ENCODE data around the gene PSKH1.
"Not testable (repeated sequence)": the region's sequence is repeated elsewhere in the genome, so short reads cannot be mapped to it uniquely, and the experiment has no call there.

The PSKH1 gene

GRCh38 chr16:67862623-67863583 is 30.2 kb upstream of the PSKH1 start:
- Mint-ChIP-seq H3K36me3 (ENCODE audit: low read depth) (peaks cover 35% of the 10 kb centered on the region), H3K4me3 (no peak overlapping the region), H3K27ac (peak overlapping the region; percentile 11 to 44 (median 13)), H3K4me1 (peaks cover 30% of the 10 kb centered on the region), H3K9me3 (no peaks in the 10 kb centered on the region), H3K27me3 (ENCODE audit: low read depth) (no peaks in the 10 kb centered on the region)
- TF ChIP-seq, protein P1, sequence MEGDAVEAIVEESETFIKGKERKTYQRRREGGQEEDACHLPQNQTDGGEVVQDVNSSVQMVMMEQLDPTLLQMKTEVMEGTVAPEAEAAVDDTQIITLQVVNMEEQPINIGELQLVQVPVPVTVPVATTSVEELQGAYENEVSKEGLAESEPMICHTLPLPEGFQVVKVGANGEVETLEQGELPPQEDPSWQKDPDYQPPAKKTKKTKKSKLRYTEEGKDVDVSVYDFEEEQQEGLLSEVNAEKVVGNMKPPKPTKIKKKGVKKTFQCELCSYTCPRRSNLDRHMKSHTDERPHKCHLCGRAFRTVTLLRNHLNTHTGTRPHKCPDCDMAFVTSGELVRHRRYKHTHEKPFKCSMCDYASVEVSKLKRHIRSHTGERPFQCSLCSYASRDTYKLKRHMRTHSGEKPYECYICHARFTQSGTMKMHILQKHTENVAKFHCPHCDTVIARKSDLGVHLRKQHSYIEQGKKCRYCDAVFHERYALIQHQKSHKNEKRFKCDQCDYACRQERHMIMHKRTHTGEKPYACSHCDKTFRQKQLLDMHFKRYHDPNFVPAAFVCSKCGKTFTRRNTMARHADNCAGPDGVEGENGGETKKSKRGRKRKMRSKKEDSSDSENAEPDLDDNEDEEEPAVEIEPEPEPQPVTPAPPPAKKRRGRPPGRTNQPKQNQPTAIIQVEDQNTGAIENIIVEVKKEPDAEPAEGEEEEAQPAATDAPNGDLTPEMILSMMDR (IDR thresholded peaks at IDR 0.05; ENCODE audit: unreplicated experiment in 3 of 3): no peak

DNA sequence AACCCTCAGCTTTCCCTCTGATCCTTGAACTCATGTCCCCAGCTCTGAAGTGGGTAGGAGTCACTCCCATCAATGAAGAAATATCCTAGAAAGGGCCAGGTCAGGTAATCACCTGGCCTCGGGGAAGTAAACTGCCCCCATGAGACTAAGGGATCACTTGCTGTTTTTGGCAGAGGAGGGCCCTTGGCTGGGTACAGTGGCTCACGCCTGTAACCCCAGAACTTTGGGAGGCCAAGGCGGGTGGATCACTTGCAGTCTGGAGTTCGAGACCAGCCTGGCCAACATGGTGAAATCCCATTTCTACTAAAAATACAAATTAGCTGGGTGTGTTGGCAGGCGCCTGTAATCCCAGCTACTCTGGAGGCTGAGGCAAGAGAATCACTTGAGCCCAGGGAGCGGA is 29.0 kb upstream of the PSKH1 start:
- H3K27ac Mint-ChIP-seq; H3K4me3 Mint-ChIP-seq; H3K9me3 Mint-ChIP-seq; H3K27me3 Mint-ChIP-seq (ENCODE audit: low read depth): not testable (repeated sequence)
- Mint-ChIP-seq H3K4me1 (peaks cover 24% of the 10 kb centered on the region), H3K36me3 (ENCODE audit: low read depth) (peaks cover 32% of the 10 kb centered on the region)

GRCh38 chr16:67864594-67864993 is 28.5 kb upstream of the PSKH1 start:
- H3K4me1 Mint-ChIP-seq: peaks cover 24% of the 10 kb centered on the region
- peaks cover 32% of the 10 kb centered on the region for H3K36me3 Mint-ChIP-seq (ENCODE audit: low read depth)
- H3K4me3 Mint-ChIP-seq: no peak overlapping the region
- no peaks in the 10 kb centered on the region for H3K9me3 Mint-ChIP-seq
- no peak overlapping the region for H3K27ac Mint-ChIP-seq
- TF ChIP-seq, protein P1 (IDR thresholded peaks at IDR 0.05; ENCODE audit: unreplicated experiment in 3 of 3): no peak
- H3K27me3 Mint-ChIP-seq (ENCODE audit: low read depth): no peaks in the 10 kb centered on the region

DNA sequence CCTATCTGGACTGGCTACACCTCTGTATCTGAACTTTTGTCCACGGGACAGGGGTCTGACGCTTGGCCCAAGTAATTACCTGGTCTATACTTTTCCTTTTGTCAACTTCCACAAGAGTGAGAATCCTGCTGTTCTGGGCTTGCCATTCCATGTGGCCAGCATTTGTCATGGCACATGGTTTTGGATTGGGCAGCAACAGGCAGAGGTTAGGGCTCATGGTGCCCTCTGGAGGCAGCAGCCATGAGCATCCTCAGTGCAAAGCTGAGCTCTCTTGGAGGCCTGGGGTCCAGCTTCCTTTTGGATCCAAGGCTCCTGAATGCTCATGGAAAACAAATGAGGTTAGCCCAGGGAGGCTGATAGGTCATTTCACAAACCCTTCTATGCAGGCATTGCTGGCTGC is 27.7 kb upstream of the PSKH1 start:
- Mint-ChIP-seq H3K27me3 (ENCODE audit: low read depth) (no peaks in the 10 kb centered on the region), H3K9me3 (no peaks in the 10 kb centered on the region), H3K4me3 (no peak overlapping the region), H3K27ac (no peak overlapping the region), H3K36me3 (ENCODE audit: low read depth) (peaks cover 35% of the 10 kb centered on the region), H3K4me1 (peaks cover 24% of the 10 kb centered on the region)
- TF ChIP-seq, protein P1 (IDR thresholded peaks at IDR 0.05; ENCODE audit: unreplicated experiment in 3 of 3): no peak

DNA sequence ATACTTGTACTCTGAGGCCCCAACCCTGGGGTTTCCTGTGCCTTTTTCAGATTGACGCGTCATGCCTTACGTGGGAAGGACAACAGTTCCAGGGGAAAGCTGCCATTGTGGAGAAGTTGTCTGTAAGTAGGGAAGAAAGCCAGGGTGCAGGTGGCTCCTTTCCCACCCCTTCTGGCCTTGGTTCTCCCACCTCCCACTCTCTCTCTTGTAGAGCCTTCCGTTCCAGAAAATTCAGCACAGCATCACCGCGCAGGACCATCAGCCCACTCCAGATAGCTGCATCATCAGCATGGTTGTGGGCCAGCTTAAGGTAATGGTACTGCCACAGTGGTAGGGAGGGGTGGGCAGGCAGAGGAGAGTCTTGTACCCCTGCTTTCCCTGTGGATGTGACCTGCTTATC is 24.8 kb upstream of the PSKH1 start:
- H3K27ac Mint-ChIP-seq: peak overlapping the region in 1 of 3 experiments; percentile 35
- TF ChIP-seq, protein P1 (IDR thresholded peaks at IDR 0.05; ENCODE audit: unreplicated experiment in 3 of 3): no peak
- H3K9me3 Mint-ChIP-seq: no peaks in the 10 kb centered on the region
- H3K4me1 Mint-ChIP-seq: peaks cover 7% of the 10 kb centered on the region
- H3K36me3 Mint-ChIP-seq (ENCODE audit: low read depth): peaks cover 37% of the 10 kb centered on the region
- no peak overlapping the region for H3K4me3 Mint-ChIP-seq
- no peaks in the 10 kb centered on the region for H3K27me3 Mint-ChIP-seq (ENCODE audit: low read depth)

GRCh38 chr16:67869653-67870052 is 23.4 kb upstream of the PSKH1 start:
- H3K36me3 Mint-ChIP-seq (ENCODE audit: low read depth): peaks cover 35% of the 10 kb centered on the region
- peaks cover 14% of the 10 kb centered on the region for H3K4me1 Mint-ChIP-seq
- H3K4me3 Mint-ChIP-seq: no peak overlapping the region
- H3K27ac Mint-ChIP-seq: peak overlapping the region in 1 of 3 experiments; percentile 49
- TF ChIP-seq, protein P1 (IDR thresholded peaks at IDR 0.05; ENCODE audit: unreplicated experiment in 3 of 3): no peak
- no peaks in the 10 kb centered on the region for H3K27me3 Mint-ChIP-seq (ENCODE audit: low read depth)
- no peaks in the 10 kb centered on the region for H3K9me3 Mint-ChIP-seq
